Astrocyte of the spinal cord (primary cell): Measurements from ENCODE around the gene HOXB3.

Source experiments
- DNase-seq: peaks from one replicate; pipeline ENCODE4 v3.0.0; 2011; ENCODE audit warnings: low read depth, low spot score
- H3K4me3 ChIP-seq: 2 replicates; pipeline ENCODE4 v1.5.1; 2011; ENCODE audit warnings: low read depth, mild to moderate bottlenecking, low read length, moderate library complexity
- CTCF ChIP-seq: IDR thresholded peaks from 2 replicates; pipeline ENCODE4 v1.5.1; 2012; ENCODE audit warnings: low read depth, mild to moderate bottlenecking, low read length, inconsistent platforms
- in situ Hi-C: cut with HindIII; loops from 2 replicates; pipeline ENCODE4 v1.10.0; 2017; ENCODE audit warnings: low sequenced_read_pairs

HOXB3 gene

GRCh38 chr17:48625495-48626244 is 35.6 kb upstream of the HOXB3 start:
- no peak for TF ChIP-seq CTCF
- DNase-seq: no peak
- peak overlapping the region; percentile 74 for H3K4me3 ChIP-seq
- in situ Hi-C loops: no loop called here

GRCh38 chr17:48624544-48625494 is 34.8 kb upstream of the HOXB3 start:
- in situ Hi-C loops: no loop called here
- DNase-seq: peak; percentile 40
- no peak for TF ChIP-seq CTCF
- peak overlapping the region; percentile 74 for H3K4me3 ChIP-seq

GRCh38 chr17:48624118-48624517 is 34.1 kb upstream of the HOXB3 start:
- TF ChIP-seq CTCF: no peak
- in situ Hi-C loops: no loop called here
- H3K4me3 ChIP-seq: peak overlapping the region; percentile 74
- DNase-seq: no peak

- DNase-seq: peak; percentile 29
- TF ChIP-seq CTCF: no peak
- peak overlapping the region; percentile 74 for H3K4me3 ChIP-seq
- in situ Hi-C loops: no loop called here
Observed at GRCh38 chr17:48623583-48623982, 33.5 kb upstream of the HOXB3 start.

GRCh38 chr17:48622857-48623256 is 32.8 kb upstream of the HOXB3 start:
- TF ChIP-seq CTCF: no peak
- in situ Hi-C loops: no loop called here
- no peak for DNase-seq
- peak overlapping the region; percentile 74 for H3K4me3 ChIP-seq

- peak; percentile 36 for DNase-seq
- peak overlapping the region; percentile 74 for H3K4me3 ChIP-seq
- no peak for TF ChIP-seq CTCF
- in situ Hi-C loops: no loop called here
Observed at GRCh38 chr17:48621410-48622392, 31.7 kb upstream of the HOXB3 start.
